ENCODE results near the gene TARBP1. TPM values are rescaled to one million over a fixed set of nuclear protein-coding genes. Genes with fewer than 3 reads are reported as not detected.

TARBP1 gene
- total RNA-seq, 4 donors from 2014 or later, result 19.9 to 44.4 (median 27.6) TPM

- H3K4me1 ChIP-seq, result peaks cover 8 to 19% (median 16%) of the 10 kb centered on the region in 4 donors
- no peaks in the 10 kb centered on the region for H3K36me3 ChIP-seq
- no peaks in the 10 kb centered on the region for H3K27me3 ChIP-seq
- H3K9me3 ChIP-seq, result no peaks in the 10 kb centered on the region
- TF ChIP-seq CTCF (IDR thresholded peaks at IDR 0.05) (no peak), POLR2A (IDR thresholded peaks at IDR 0.05) (no peak), EP300 (IDR thresholded peaks at IDR 0.05; ENCODE audit: low read depth) (no peak), POLR2AphosphoS5 (IDR thresholded peaks at IDR 0.05) (no peak)
- no peak overlapping the region for H3K4me3 ChIP-seq
- in situ Hi-C loops (cut with MboI; ENCODE audit: low pct_ligation_motif_present in 1 of 4, low pct_unique_long_range_greater_than_20kb in 1 of 4, low sequenced_read_pairs in 3 of 4) (loop anchor here in 3 of 4 donors (5.0 to 25.0 kb wide), 3 partner anchors 589 to 917 kb away; no protein-coding TSS in a partner anchor), intact Hi-C loops (cut with DNase I; ENCODE audit: low total_unique reads) (loop anchor here (5.0 to 10.0 kb wide), 2 partner anchors 229 to 587 kb away; no protein-coding TSS in a partner anchor)
- DNase-seq, result no peak
- peak overlapping the region in 2 of 4 donors; percentile 16 to 19 for H3K27ac ChIP-seq
- 52 to 70% methylated on average over 4 to 7 of the region's 7 CpGs for WGBS, 2 donors (ENCODE audit: low coverage in 1 of 2)
Measured at GRCh38 chr1:234495231-234495990, 16.4 kb upstream of the TARBP1 start.

GRCh38 chr1:234494049-234494448, 15.1 kb upstream of the TARBP1 start:
- no peak overlapping the region for H3K4me3 ChIP-seq
- TF ChIP-seq CTCF (IDR thresholded peaks at IDR 0.05), result no peak
- no peak for TF ChIP-seq POLR2AphosphoS5 (IDR thresholded peaks at IDR 0.05)
- TF ChIP-seq EP300 (IDR thresholded peaks at IDR 0.05; ENCODE audit: low read depth), result no peak
- no peak for TF ChIP-seq POLR2A (IDR thresholded peaks at IDR 0.05)
- in situ Hi-C loops (cut with MboI; ENCODE audit: low pct_ligation_motif_present in 1 of 4, low pct_unique_long_range_greater_than_20kb in 1 of 4, low sequenced_read_pairs in 3 of 4) (loop anchor here in 2 of 4 donors (10.0 to 25.0 kb wide), 2 partner anchors 591 to 918 kb away; no protein-coding TSS in a partner anchor), intact Hi-C loops (cut with DNase I; ENCODE audit: low total_unique reads) (loop anchor here (10.0 kb wide), 1 partner anchor 231 kb away; no protein-coding TSS in a partner anchor)
- no peak overlapping the region for H3K27ac ChIP-seq
- no peaks in the 10 kb centered on the region for H3K27me3 ChIP-seq
- H3K9me3 ChIP-seq, result no peaks in the 10 kb centered on the region
- WGBS, 2 donors (ENCODE audit: low coverage in 1 of 2), result 79 to 87% methylated on average over 4 of the region's 4 CpGs
- H3K4me1 ChIP-seq, result peaks cover 3 to 12% (median 4%) of the 10 kb centered on the region in 4 donors
- no peaks in the 10 kb centered on the region for H3K36me3 ChIP-seq
- no peak for DNase-seq

- WGBS, 2 donors (ENCODE audit: low coverage in 1 of 2), result 63 to 100% methylated on average over 1 to 4 of the region's 4 CpGs
- no peaks in the 10 kb centered on the region for H3K9me3 ChIP-seq
- no peak for TF ChIP-seq POLR2A (IDR thresholded peaks at IDR 0.05)
- no peak for TF ChIP-seq POLR2AphosphoS5 (IDR thresholded peaks at IDR 0.05)
- no peak for TF ChIP-seq CTCF (IDR thresholded peaks at IDR 0.05)
- no peak for TF ChIP-seq EP300 (IDR thresholded peaks at IDR 0.05; ENCODE audit: low read depth)
- in situ Hi-C loops (cut with MboI; ENCODE audit: low pct_ligation_motif_present in 1 of 4, low pct_unique_long_range_greater_than_20kb in 1 of 4, low sequenced_read_pairs in 3 of 4) (loop anchor here in 2 of 4 donors (10.0 to 25.0 kb wide), 2 partner anchors 594 to 921 kb away; no protein-coding TSS in a partner anchor), intact Hi-C loops (cut with DNase I; ENCODE audit: low total_unique reads) (loop anchor here (10.0 kb wide), 1 partner anchor 234 kb away; no protein-coding TSS in a partner anchor)
- peaks cover 5 to 17% (median 11%) of the 10 kb centered on the region in 4 donors for H3K4me1 ChIP-seq
- no peaks in the 10 kb centered on the region for H3K27me3 ChIP-seq
- DNase-seq, result no peak
- no peak overlapping the region for H3K4me3 ChIP-seq
- no peaks in the 10 kb centered on the region for H3K36me3 ChIP-seq
- H3K27ac ChIP-seq, result no peak overlapping the region
Measured at GRCh38 chr1:234490793-234491479, 12.0 kb upstream of the TARBP1 start.

- H3K9me3 ChIP-seq, result no peaks in the 10 kb centered on the region
- no peak overlapping the region for H3K27ac ChIP-seq
- no peak overlapping the region for H3K4me3 ChIP-seq
- TF ChIP-seq CTCF (IDR thresholded peaks at IDR 0.05), result no peak
- TF ChIP-seq POLR2AphosphoS5 (IDR thresholded peaks at IDR 0.05), result no peak
- TF ChIP-seq EP300 (IDR thresholded peaks at IDR 0.05; ENCODE audit: low read depth), result no peak
- TF ChIP-seq POLR2A (IDR thresholded peaks at IDR 0.05), result no peak
- H3K27me3 ChIP-seq, result no peaks in the 10 kb centered on the region
- no peaks in the 10 kb centered on the region for H3K36me3 ChIP-seq
- no peak for DNase-seq
- WGBS, 2 donors (ENCODE audit: low coverage in 1 of 2), result 80 to 88% methylated on average over 2 of the region's 2 CpGs
- intact Hi-C loops (cut with DNase I; ENCODE audit: low total_unique reads) (loop anchor here (10.0 kb wide), 1 partner anchor 235 kb away; no protein-coding TSS in a partner anchor), in situ Hi-C loops (cut with MboI; ENCODE audit: low pct_ligation_motif_present in 1 of 4, low pct_unique_long_range_greater_than_20kb in 1 of 4, low sequenced_read_pairs in 3 of 4) (loop anchor here in 2 of 4 donors (10.0 to 25.0 kb wide), 2 partner anchors 595 to 923 kb away; no protein-coding TSS in a partner anchor)
- H3K4me1 ChIP-seq, result peaks cover 5 to 17% (median 7%) of the 10 kb centered on the region in 4 donors
Measured at GRCh38 chr1:234489698-234490077, 10.7 kb upstream of the TARBP1 start.

Data from transverse colon (tissue), 4 donors.